HG03045 (cell line): Measurements from ENCODE around the gene RELN.
"Not testable (repeated sequence)": the region's sequence is repeated elsewhere in the genome, so short reads cannot be mapped to it uniquely, and the experiment has no call there.

Experiments
- ATAC-seq: cut with Tn5 transposase; IDR thresholded peaks from one replicate; pipeline ENCODE4 v1.9.1; 2021; ENCODE audit warnings: mild to moderate bottlenecking, moderate library complexity; ENCODE audit not compliant: unreplicated experiment

The RELN gene

GRCh38 chr7:103796327-103796962 lies 193.0 kb downstream of the RELN start:
- no peak for ATAC-seq

GRCh38 chr7:103795787-103796186 lies 193.7 kb downstream of the RELN start:
- no peak for ATAC-seq

GRCh38 chr7:103795107-103795506 lies 194.4 kb downstream of the RELN start:
- ATAC-seq = no peak

GRCh38 chr7:103794424-103794823 lies 195.0 kb downstream of the RELN start:
- no peak for ATAC-seq

GRCh38 chr7:103793614-103794013 lies 195.8 kb downstream of the RELN start:
- ATAC-seq = no peak

- no peak for ATAC-seq
These were observed 197.6 kb downstream of the RELN start for GRCh38 chr7:103791894-103792293.

GRCh38 chr7:103787041-103787440 lies 202.4 kb downstream of the RELN start:
- not testable (repeated sequence) for ATAC-seq

GRCh38 chr7:103784646-103785286 lies 204.7 kb downstream of the RELN start:
- no peak for ATAC-seq

- ATAC-seq = no peak
These were observed 208.0 kb downstream of the RELN start for GRCh38 chr7:103781409-103781808.

- not testable (repeated sequence) for ATAC-seq
These were observed 208.9 kb downstream of the RELN start for GRCh38 chr7:103780561-103780960.

- no peak for ATAC-seq
These were observed 212.0 kb downstream of the RELN start for GRCh38 chr7:103777440-103777839.

GRCh38 chr7:103773726-103774125 lies 215.7 kb downstream of the RELN start:
- ATAC-seq = no peak

- ATAC-seq = no peak
These were observed 217.2 kb downstream of the RELN start for GRCh38 chr7:103772171-103772773.

GRCh38 chr7:103771294-103771693 lies 218.2 kb downstream of the RELN start:
- ATAC-seq = no peak

- ATAC-seq = no peak
These were observed 222.8 kb downstream of the RELN start for GRCh38 chr7:103766660-103767059.

- ATAC-seq = no peak
These were observed 223.6 kb downstream of the RELN start for GRCh38 chr7:103765901-103766300.

GRCh38 chr7:103764901-103765300 lies 224.6 kb downstream of the RELN start:
- no peak for ATAC-seq

GRCh38 chr7:103762877-103763276 lies 226.6 kb downstream of the RELN start:
- ATAC-seq = no peak

- ATAC-seq = no peak
These were observed 227.2 kb downstream of the RELN start for GRCh38 chr7:103762065-103762760.

GRCh38 chr7:103752995-103753394 lies 236.5 kb downstream of the RELN start:
- no peak for ATAC-seq

- no peak for ATAC-seq
These were observed 238.1 kb downstream of the RELN start for GRCh38 chr7:103751311-103751880.
